Measurements from ENCODE around the gene DENND1C.

The DENND1C gene

GRCh38 chr19:6417713-6418561 lies 63.6 kb downstream of the DENND1C start:
- H3K4me3 Mint-ChIP-seq: no peak overlapping the region
- peaks cover 22% of the 10 kb centered on the region for H3K4me1 Mint-ChIP-seq (ENCODE audit: low read depth)
- H3K27ac Mint-ChIP-seq: no peak overlapping the region
- no peaks in the 10 kb centered on the region for H3K9me3 Mint-ChIP-seq
- H3K36me3 Mint-ChIP-seq (ENCODE audit: low read depth): peaks cover 95% of the 10 kb centered on the region
- no peaks in the 10 kb centered on the region for H3K27me3 Mint-ChIP-seq
- no peak for DNase-seq
